Testis (tissue), 3 donors: ENCODE results near the gene WNK1. TPM values are rescaled to one million over a fixed set of nuclear protein-coding genes. Genes with fewer than 3 reads are reported as not detected.

Experiments
- DNase-seq: peaks from one replicate; pipeline ENCODE4 v3.0.0-alpha.2; 2019
- H3K27ac ChIP-seq, 2 donors: fragments of 200-600 bp; sonication (generic); one replicate each; pipeline ENCODE4 v1.5.1; 2019
- H3K27me3 ChIP-seq: fragments of 200-600 bp; sonication (generic); one replicate; pipeline ENCODE4 v1.5.1; 2019
- H3K36me3 ChIP-seq: fragments of 200-600 bp; sonication (generic); one replicate; pipeline ENCODE4 v1.5.1; 2017; ENCODE audit warnings: low read depth; ENCODE audit errors: missing control alignments
- H3K4me1 ChIP-seq: fragments of 200-600 bp; sonication (generic); one replicate; pipeline ENCODE4 v1.5.1; 2019
- H3K4me3 ChIP-seq, 2 donors: fragments of 200-600 bp; sonication (generic); one replicate each; pipeline ENCODE4 v1.5.1; 2017 to 2019
- H3K9me3 ChIP-seq: fragments of 200-600 bp; sonication (generic); one replicate; pipeline ENCODE4 v1.5.1; 2017
- POLR2A ChIP-seq: fragments of 450-650 bp; IDR thresholded peaks from one replicate; pipeline ENCODE4 v1.6.1; 2017; ENCODE audit warnings: antibody characterized with exemption, mild to moderate bottlenecking, moderate library complexity
- WGBS, 2 donors: methylation state at CpG; one replicate each; pipeline ENCODE4 v1.1.5; 2018; 5-methylcytosine and 5-hydroxymethylcytosine counted together
- intact Hi-C: fragments of 100-400 bp; cut with DNase I; formaldehyde crosslinking; loops from one replicate; pipeline ENCODE4 v1.15.1; 2023; ENCODE audit warnings: low total_unique reads
- polyA plus RNA-seq: library from polyadenylated mRNA; stranded (reverse); fragments of 350-450 nt; fragmentation: Illumina TruSeq; extraction: RNeasy Lipid Tissue Mini Kit (QIAGEN cat#74804); gene quantifications from one replicate; pipeline ENCODE4 v1.2.3, GENCODE V29; 2014; ENCODE audit warnings: low read depth, low replicate concordance; ENCODE audit not compliant: insufficient read depth
- total RNA-seq, 2 donors: library from RNA; depleted of rRNA; stranded (reverse); fragments of >200 nt; gene quantifications; one replicate each; pipeline ENCODE4 v1.2.3, GENCODE V29; 2016
- TF ChIP-seq, protein P1 (sequence below), 3 experiments: fragments of 450-650 bp in 2 of 3; fragments of 200-600 bp in 1 of 3; sonication (generic) in 1 of 3; IDR thresholded peaks; one replicate each; pipeline ENCODE4 v1.5.1; 2016 to 2019; ENCODE audit warnings: antibody characterized with exemption in 3 of 3, mild to moderate bottlenecking in 2 of 3, moderate library complexity in 1 of 3

WNK1 gene
- total and polyA plus RNA-seq, 3 donors from 2014 or later = 152 to 276 (median 259) TPM

- intact Hi-C loops = no loop called here
- Histone ChIP-seq H3K36me3 (no peaks in the 10 kb centered on the region), H3K4me3 (no peak overlapping the region), H3K27ac (no peak overlapping the region), H3K27me3 (no peaks in the 10 kb centered on the region), H3K9me3 (no peaks in the 10 kb centered on the region), H3K4me1 (peaks cover 4% of the 10 kb centered on the region)
- WGBS, 2 donors = 80 to 83% methylated on average over 3 of the region's 3 CpGs
- TF ChIP-seq, protein P1, sequence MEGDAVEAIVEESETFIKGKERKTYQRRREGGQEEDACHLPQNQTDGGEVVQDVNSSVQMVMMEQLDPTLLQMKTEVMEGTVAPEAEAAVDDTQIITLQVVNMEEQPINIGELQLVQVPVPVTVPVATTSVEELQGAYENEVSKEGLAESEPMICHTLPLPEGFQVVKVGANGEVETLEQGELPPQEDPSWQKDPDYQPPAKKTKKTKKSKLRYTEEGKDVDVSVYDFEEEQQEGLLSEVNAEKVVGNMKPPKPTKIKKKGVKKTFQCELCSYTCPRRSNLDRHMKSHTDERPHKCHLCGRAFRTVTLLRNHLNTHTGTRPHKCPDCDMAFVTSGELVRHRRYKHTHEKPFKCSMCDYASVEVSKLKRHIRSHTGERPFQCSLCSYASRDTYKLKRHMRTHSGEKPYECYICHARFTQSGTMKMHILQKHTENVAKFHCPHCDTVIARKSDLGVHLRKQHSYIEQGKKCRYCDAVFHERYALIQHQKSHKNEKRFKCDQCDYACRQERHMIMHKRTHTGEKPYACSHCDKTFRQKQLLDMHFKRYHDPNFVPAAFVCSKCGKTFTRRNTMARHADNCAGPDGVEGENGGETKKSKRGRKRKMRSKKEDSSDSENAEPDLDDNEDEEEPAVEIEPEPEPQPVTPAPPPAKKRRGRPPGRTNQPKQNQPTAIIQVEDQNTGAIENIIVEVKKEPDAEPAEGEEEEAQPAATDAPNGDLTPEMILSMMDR (IDR thresholded peaks at IDR 0.05) = no peak
- TF ChIP-seq POLR2A = no peak
- no peak for DNase-seq
Measured at GRCh38 chr12:868722-869121, 116.3 kb downstream of the WNK1 start.

GRCh38 chr12:870378-870777 lies 118.0 kb downstream of the WNK1 start:
- no peaks in the 10 kb centered on the region for H3K36me3 ChIP-seq
- no peak overlapping the region for H3K27ac ChIP-seq
- no peak for DNase-seq
- H3K4me1 ChIP-seq = peaks cover 9% of the 10 kb centered on the region
- H3K4me3 ChIP-seq = no peak overlapping the region
- WGBS, 2 donors = 86 to 89% methylated on average over 1 of the region's 1 CpG
- H3K9me3 ChIP-seq = no peaks in the 10 kb centered on the region
- no peak for TF ChIP-seq POLR2A
- intact Hi-C loops = no loop called here
- H3K27me3 ChIP-seq = no peaks in the 10 kb centered on the region

GRCh38 chr12:873954-874353 lies 121.6 kb downstream of the WNK1 start:
- peak; percentile 43 for DNase-seq
- no peak overlapping the region for H3K4me3 ChIP-seq
- no peaks in the 10 kb centered on the region for H3K9me3 ChIP-seq
- H3K36me3 ChIP-seq = no peaks in the 10 kb centered on the region
- peaks cover 9% of the 10 kb centered on the region for H3K4me1 ChIP-seq
- H3K27me3 ChIP-seq = no peaks in the 10 kb centered on the region
- no peak for TF ChIP-seq POLR2A
- TF ChIP-seq, protein P1 (IDR thresholded peaks at IDR 0.05) = no peak
- intact Hi-C loops = no loop called here
- no peak overlapping the region for H3K27ac ChIP-seq
- 60 to 67% methylated on average over 2 of the region's 2 CpGs for WGBS, 2 donors

DNA sequence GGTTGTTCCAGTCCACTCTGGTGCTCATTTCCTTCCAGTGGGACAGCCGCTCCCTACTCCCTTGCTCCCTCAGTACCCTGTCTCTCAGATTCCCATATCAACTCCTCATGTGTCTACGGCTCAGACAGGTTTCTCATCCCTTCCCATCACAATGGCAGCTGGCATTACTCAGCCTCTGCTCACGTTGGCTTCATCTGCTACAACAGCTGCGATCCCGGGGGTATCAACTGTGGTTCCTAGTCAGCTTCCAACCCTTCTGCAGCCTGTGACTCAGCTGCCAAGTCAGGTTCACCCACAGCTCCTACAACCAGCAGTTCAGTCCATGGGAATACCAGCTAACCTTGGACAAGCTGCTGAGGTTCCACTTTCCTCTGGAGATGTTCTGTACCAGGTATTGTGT lies 127.3 kb downstream of the WNK1 start:
- DNase-seq = no peak
- Histone ChIP-seq H3K27me3 (no peaks in the 10 kb centered on the region), H3K27ac (no peak overlapping the region), H3K4me1 (no peaks in the 10 kb centered on the region), H3K4me3 (no peak overlapping the region), H3K9me3 (no peaks in the 10 kb centered on the region), H3K36me3 (no peaks in the 10 kb centered on the region)
- intact Hi-C loops = no loop called here
- TF ChIP-seq, protein P1 (IDR thresholded peaks at IDR 0.05) = no peak
- no peak for TF ChIP-seq POLR2A
- 82 to 94% methylated on average over 5 of the region's 5 CpGs for WGBS, 2 donors

DNA sequence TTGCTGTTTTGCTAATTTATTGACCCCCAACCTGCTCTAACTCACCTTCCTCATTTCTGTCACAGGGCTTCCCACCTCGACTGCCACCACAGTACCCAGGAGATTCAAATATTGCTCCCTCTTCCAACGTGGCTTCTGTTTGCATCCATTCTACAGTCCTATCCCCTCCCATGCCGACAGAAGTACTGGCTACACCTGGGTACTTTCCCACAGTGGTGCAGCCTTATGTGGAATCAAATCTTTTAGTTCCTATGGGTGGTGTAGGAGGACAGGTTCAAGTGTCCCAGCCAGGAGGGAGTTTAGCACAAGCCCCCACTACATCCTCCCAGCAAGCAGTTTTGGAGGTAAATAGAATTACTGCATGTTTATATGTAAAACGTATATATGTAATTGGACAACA lies 128.3 kb downstream of the WNK1 start:
- no peaks in the 10 kb centered on the region for H3K9me3 ChIP-seq
- TF ChIP-seq, protein P1 (IDR thresholded peaks at IDR 0.05) = no peak
- no peak for TF ChIP-seq POLR2A
- DNase-seq = no peak
- intact Hi-C loops = no loop called here
- H3K4me1 ChIP-seq = no peaks in the 10 kb centered on the region
- WGBS, 2 donors = 77 to 89% methylated on average over 4 of the region's 4 CpGs
- no peaks in the 10 kb centered on the region for H3K27me3 ChIP-seq
- no peak overlapping the region for H3K27ac ChIP-seq
- H3K4me3 ChIP-seq = no peak overlapping the region
- no peaks in the 10 kb centered on the region for H3K36me3 ChIP-seq
